HL-60 (cell line): ENCODE measurements around the gene DENND1B.

Experiments used
- CTCF ChIP-seq: IDR thresholded peaks from one replicate; pipeline ENCODE4 v1.5.1; 2011; ENCODE audit warnings: low read length, control low read depth, inconsistent platforms; ENCODE audit not compliant: insufficient read depth
- GABPA ChIP-seq: IDR thresholded peaks from 2 replicates; pipeline ENCODE4 v1.6.1; 2012; ENCODE audit warnings: low read depth
- POLR2AphosphoS5 ChIP-seq: IDR thresholded peaks from 2 replicates; pipeline ENCODE4 v1.6.1; 2012; ENCODE audit warnings: low read depth
- REST ChIP-seq: IDR thresholded peaks from 2 replicates; pipeline ENCODE4 v1.6.1; 2012; ENCODE audit warnings: low read depth; ENCODE audit not compliant: insufficient replicate concordance
- SPI1 ChIP-seq: IDR thresholded peaks from 2 replicates; pipeline ENCODE4 v1.6.1; 2012; ENCODE audit warnings: low read depth, mild to moderate bottlenecking, borderline replicate concordance

- TF ChIP-seq CTCF, result no peak
- no peak for TF ChIP-seq POLR2AphosphoS5
- no peak for TF ChIP-seq REST
- no peak for TF ChIP-seq GABPA
- TF ChIP-seq SPI1, result no peak
Observed at GRCh38 chr1:197585809-197586208, 189.5 kb downstream of the DENND1B start.
